ENCODE measurements around the gene TMEM201. TPM values are rescaled to one million over a fixed set of nuclear protein-coding genes. Genes with fewer than 3 reads are reported as not detected.
"Not testable (repeated sequence)": the region's sequence is repeated elsewhere in the genome, so short reads cannot be mapped to it uniquely, and the experiment has no call there.

Gene TMEM201
- total RNA-seq, 2 experiments from 2014 or later, result 20.0 to 26.9 TPM

GRCh38 chr1:9559673-9560072 is 29.0 kb upstream of the TMEM201 start:
- Mint-ChIP-seq H3K4me1 (peaks cover 12% of the 10 kb centered on the region), H3K4me3 (no peak overlapping the region), H3K27ac (no peak overlapping the region), H3K36me3 (peaks cover 19% of the 10 kb centered on the region), H3K27me3 (no peaks in the 10 kb centered on the region), H3K9me3 (ENCODE audit: low read depth) (no peaks in the 10 kb centered on the region)
- ATAC-seq (no peak), DNase-seq (no peak)
- CTCF ChIA-PET, result no interaction called here

- H3K9me3 Mint-ChIP-seq (ENCODE audit: low read depth); H3K27me3 Mint-ChIP-seq; H3K4me3 Mint-ChIP-seq; H3K27ac Mint-ChIP-seq; ATAC-seq; DNase-seq; CTCF ChIA-PET: not testable (repeated sequence)
- peaks cover 17% of the 10 kb centered on the region for H3K36me3 Mint-ChIP-seq
- peaks cover 12% of the 10 kb centered on the region for H3K4me1 Mint-ChIP-seq
These were observed 28.6 kb upstream of the TMEM201 start for GRCh38 chr1:9560090-9560489.

- Mint-ChIP-seq H3K36me3 (peaks cover 8% of the 10 kb centered on the region), H3K4me3 (no peak overlapping the region), H3K4me1 (peaks cover 12% of the 10 kb centered on the region), H3K9me3 (ENCODE audit: low read depth) (no peaks in the 10 kb centered on the region), H3K27me3 (no peaks in the 10 kb centered on the region), H3K27ac (no peak overlapping the region)
- ATAC-seq (no peak), DNase-seq (no peak)
- CTCF ChIA-PET, result interaction anchor here (0.6 to 1.7 kb wide), 2 partner anchors 66 to 403 kb away, joined by 3 to 5 read pairs; no protein-coding TSS in a partner anchor
These were observed 27.3 kb upstream of the TMEM201 start for GRCh38 chr1:9561429-9561828.

GRCh38 chr1:9569267-9569666 is 19.4 kb upstream of the TMEM201 start:
- peaks cover 5% of the 10 kb centered on the region for H3K36me3 Mint-ChIP-seq
- ATAC-seq (no peak), DNase-seq (no peak)
- no peaks in the 10 kb centered on the region for H3K27me3 Mint-ChIP-seq
- H3K4me3 Mint-ChIP-seq, result no peak overlapping the region
- H3K9me3 Mint-ChIP-seq (ENCODE audit: low read depth), result no peaks in the 10 kb centered on the region
- CTCF ChIA-PET, result interaction anchor here (1.1 to 3.0 kb wide), 3 partner anchors 31 to 459 kb away, joined by 3 to 15 read pairs (median 4); partner anchors contain the start of gene SLC25A33
- no peaks in the 10 kb centered on the region for H3K4me1 Mint-ChIP-seq
- peak overlapping the region; percentile 1 for H3K27ac Mint-ChIP-seq

- not testable (repeated sequence) for H3K36me3 Mint-ChIP-seq; H3K4me3 Mint-ChIP-seq; H3K27ac Mint-ChIP-seq; H3K4me1 Mint-ChIP-seq; H3K27me3 Mint-ChIP-seq; H3K9me3 Mint-ChIP-seq (ENCODE audit: low read depth); DNase-seq; ATAC-seq
- CTCF ChIA-PET, result interaction anchor here (1.4 to 3.0 kb wide), 4 partner anchors 9 to 304 kb away, joined by 4 to 15 read pairs (median 6); no protein-coding TSS in a partner anchor
These were observed 17.7 kb upstream of the TMEM201 start for GRCh38 chr1:9570886-9571529.

- no peak for DNase-seq
- H3K4me1 Mint-ChIP-seq, result no peaks in the 10 kb centered on the region
- H3K4me3 Mint-ChIP-seq, result no peak overlapping the region
- H3K27ac Mint-ChIP-seq, result no peak overlapping the region
- H3K27me3 Mint-ChIP-seq, result no peaks in the 10 kb centered on the region
- CTCF ChIA-PET, result interaction anchor here (0.5 to 3.5 kb wide), 12 partner anchors 9 to 307 kb away, joined by 3 to 43 read pairs (median 4); partner anchors contain the start of gene TMEM201
- no peaks in the 10 kb centered on the region for H3K9me3 Mint-ChIP-seq (ENCODE audit: low read depth)
- ATAC-seq, result no peak
- H3K36me3 Mint-ChIP-seq, result peaks cover 4% of the 10 kb centered on the region
These were observed 15.0 kb upstream of the TMEM201 start for GRCh38 chr1:9573723-9574122.

GRCh38 chr1:9575486-9575885 is 13.2 kb upstream of the TMEM201 start:
- DNase-seq (no peak), ATAC-seq (no peak)
- H3K4me3 Mint-ChIP-seq, result no peak overlapping the region
- CTCF ChIA-PET, result interaction anchor here (0.6 to 3.5 kb wide), 4 partner anchors 80 to 286 kb away, joined by 4 to 43 read pairs (median 16); no protein-coding TSS in a partner anchor
- no peaks in the 10 kb centered on the region for H3K9me3 Mint-ChIP-seq (ENCODE audit: low read depth)
- H3K4me1 Mint-ChIP-seq, result no peaks in the 10 kb centered on the region
- H3K27me3 Mint-ChIP-seq, result no peaks in the 10 kb centered on the region
- no peak overlapping the region for H3K27ac Mint-ChIP-seq
- H3K36me3 Mint-ChIP-seq, result peaks cover 8% of the 10 kb centered on the region

- no peak overlapping the region for H3K27ac Mint-ChIP-seq
- DNase-seq, result no peak
- CTCF ChIA-PET, result no interaction called here
These were observed 11.8 kb upstream of the TMEM201 start for GRCh38 chr1:9576903-9577302.

GRCh38 chr1:9577423-9577822 is 11.3 kb upstream of the TMEM201 start:
- Mint-ChIP-seq H3K27ac (no peak overlapping the region), H3K4me3 (no peak overlapping the region), H3K9me3 (ENCODE audit: low read depth) (no peaks in the 10 kb centered on the region), H3K27me3 (no peaks in the 10 kb centered on the region), H3K36me3 (peaks cover 8% of the 10 kb centered on the region), H3K4me1 (no peaks in the 10 kb centered on the region)
- ATAC-seq (no peak), DNase-seq (no peak)
- CTCF ChIA-PET, result no interaction called here

More at GRCh38 chr1:9576903-9577302, 11.8 kb upstream of the TMEM201 start:
- H3K4me3 Mint-ChIP-seq, result no peak overlapping the region
- H3K27me3 Mint-ChIP-seq, result no peaks in the 10 kb centered on the region
- H3K4me1 Mint-ChIP-seq, result no peaks in the 10 kb centered on the region
- no peak for ATAC-seq
- no peaks in the 10 kb centered on the region for H3K9me3 Mint-ChIP-seq (ENCODE audit: low read depth)
- peaks cover 8% of the 10 kb centered on the region for H3K36me3 Mint-ChIP-seq

- ATAC-seq, result no peak
- Mint-ChIP-seq H3K4me3 (no peak overlapping the region), H3K36me3 (peaks cover 7% of the 10 kb centered on the region), H3K27me3 (no peaks in the 10 kb centered on the region), H3K4me1 (no peaks in the 10 kb centered on the region), H3K27ac (no peak overlapping the region), H3K9me3 (ENCODE audit: low read depth) (no peaks in the 10 kb centered on the region)
- CTCF ChIA-PET, result interaction anchor here (1.0 to 1.4 kb wide), 5 partner anchors 43 to 629 kb away, joined by 3 read pairs; partner anchors contain the start of gene KIF1B
- no peak for DNase-seq
These were observed 7.8 kb upstream of the TMEM201 start for GRCh38 chr1:9580942-9581341.

- no peaks in the 10 kb centered on the region for H3K27me3 Mint-ChIP-seq
- H3K36me3 Mint-ChIP-seq, result peaks cover 4% of the 10 kb centered on the region
- no peak for ATAC-seq
- H3K9me3 Mint-ChIP-seq (ENCODE audit: low read depth), result no peaks in the 10 kb centered on the region
- CTCF ChIA-PET, result interaction anchor here (0.6 to 0.8 kb wide), 4 partner anchors 93 to 320 kb away, joined by 3 read pairs; no protein-coding TSS in a partner anchor
- peaks cover 16% of the 10 kb centered on the region for H3K4me1 Mint-ChIP-seq
- no peak for DNase-seq
- H3K4me3 Mint-ChIP-seq, result no peak overlapping the region
- H3K27ac Mint-ChIP-seq, result no peak overlapping the region
These were observed 2.5 kb upstream of the TMEM201 start for GRCh38 chr1:9586147-9586766.

- ATAC-seq, result peak; percentile 7
- H3K4me3 Mint-ChIP-seq, result peak overlapping the region; percentile 79
- CTCF ChIA-PET, result interaction anchor here (0.6 to 1.8 kb wide), 7 partner anchors 27 to 905 kb away, joined by 3 to 8 read pairs (median 4); no protein-coding TSS in a partner anchor
- H3K36me3 Mint-ChIP-seq, result no peaks in the 10 kb centered on the region
- peak; percentile 67 for DNase-seq
- peak overlapping the region; percentile 66 for H3K27ac Mint-ChIP-seq
- peaks cover 33% of the 10 kb centered on the region for H3K4me1 Mint-ChIP-seq
- no peaks in the 10 kb centered on the region for H3K9me3 Mint-ChIP-seq (ENCODE audit: low read depth)
- no peaks in the 10 kb centered on the region for H3K27me3 Mint-ChIP-seq
These were observed 520 bp downstream of the TMEM201 start for GRCh38 chr1:9589144-9589718.

- no peaks in the 10 kb centered on the region for H3K9me3 Mint-ChIP-seq (ENCODE audit: low read depth)
- H3K4me1 Mint-ChIP-seq, result peaks cover 33% of the 10 kb centered on the region
- peak overlapping the region; percentile 79 for H3K4me3 Mint-ChIP-seq
- CTCF ChIA-PET, result interaction anchor here (0.6 to 1.8 kb wide), 7 partner anchors 26 to 905 kb away, joined by 3 to 8 read pairs (median 4); no protein-coding TSS in a partner anchor
- H3K27me3 Mint-ChIP-seq, result no peaks in the 10 kb centered on the region
- ATAC-seq (no peak), DNase-seq (no peak)
- H3K27ac Mint-ChIP-seq, result peak overlapping the region; percentile 66
- H3K36me3 Mint-ChIP-seq, result no peaks in the 10 kb centered on the region
These were observed 1.0 kb downstream of the TMEM201 start for GRCh38 chr1:9589719-9590157.
